Measurements from ENCODE around the gene TEKTIP1. TPM values are rescaled to one million over a fixed set of nuclear protein-coding genes. Genes with fewer than 3 reads are reported as not detected.

Gene TEKTIP1
- total and polyA plus RNA-seq, 10 of the 15 experiments (the other 5 are each of a cell fraction or from before 2014, with no cell fraction given) = 0.18 to 2.6 (median 0.60) TPM; not detected in 5

GRCh38 chr19:3492919-3493318 is 46.1 kb upstream of the TEKTIP1 start (continued):
- TF ChIP-seq SKIL (IDR thresholded peaks at IDR 0.05; ENCODE audit: low read depth, poor library complexity, severe bottlenecking) = no peak
- TF ChIP-seq ZSCAN29 (IDR thresholded peaks at IDR 0.05) = no peak
- TF ChIP-seq HCFC1 (IDR thresholded peaks at IDR 0.05; ENCODE audit: low read length) = no peak
- TF ChIP-seq RELA (IDR thresholded peaks at IDR 0.05; ENCODE audit: borderline replicate concordance, partially characterized antibody) = no peak

GRCh38 chr19:3493651-3494050 is 45.3 kb upstream of the TEKTIP1 start:
- CTCF ChIA-PET = interaction anchor here (0.8 kb wide), 1 partner anchor 189 kb away, joined by 3 read pairs; no protein-coding TSS in a partner anchor
- Histone ChIP-seq H2AFZ (ENCODE audit: control insufficient read depth, low read depth, low read length) (no peak overlapping the region), H3K36me3 (ENCODE audit: control insufficient read depth in 2 of 2, insufficient read depth in 2 of 2, low read length in 1 of 2) (peaks cover 6 to 19% of the 10 kb centered on the region in 2 experiments), H3K27ac (ENCODE audit: control insufficient read depth, insufficient read depth) (no peak overlapping the region), H4K20me1 (ENCODE audit: control insufficient read depth, insufficient read depth) (no peaks in the 10 kb centered on the region), H3K4me3 (no peak overlapping the region), H3K4me2 (ENCODE audit: control insufficient read depth, insufficient read depth) (no peak overlapping the region), H3K9me3 (replicated peaks; ENCODE audit: control insufficient read depth, insufficient read depth, low read length) (no peaks in the 10 kb centered on the region; the same call in 2 of the 3 replicates), H3K4me1 (ENCODE audit: control insufficient read depth, insufficient read depth, low read length) (no peaks in the 10 kb centered on the region), H3K79me2 (ENCODE audit: control insufficient read depth, insufficient read depth, low read length) (no peaks in the 10 kb centered on the region; the same call in none of the 2 replicates), H3K9ac (ENCODE audit: control insufficient read depth, insufficient read depth, low read length) (no peak overlapping the region), H3K27me3 (replicated peaks in 1 of 2; ENCODE audit: control insufficient read depth in 2 of 2, insufficient read depth in 2 of 2, low read length in 1 of 2) (no peaks in the 10 kb centered on the region)
- intact Hi-C loops (cut with micrococcal nuclease; ENCODE audit: unreplicated experiment) = no loop called here
- FAIRE-seq (no peak), ATAC-seq (no peak), DNase-seq (ENCODE audit: low read depth, low spot score) (no peak)
- in situ Hi-C loops (cut with MboI) = no loop called here
- no peak for TF ChIP-seq CEBPB (IDR thresholded peaks at IDR 0.05; ENCODE audit: borderline replicate concordance in 1 of 2, low read depth in 2 of 2, low read length in 2 of 2)
- TF ChIP-seq CHD1 (IDR thresholded peaks at IDR 0.05; ENCODE audit: low read depth, low read length) = no peak
- TF ChIP-seq TCF7 (IDR thresholded peaks at IDR 0.05; ENCODE audit: borderline replicate concordance) = no peak
- TF ChIP-seq TCF12 (IDR thresholded peaks at IDR 0.05; ENCODE audit: low read depth, low read length) = no peak
- TF ChIP-seq POLR2AphosphoS2 (IDR thresholded peaks at IDR 0.05; ENCODE audit: low read depth, low read length) = no peak
- no peak for TF ChIP-seq DPF2 (IDR thresholded peaks at IDR 0.05)
- no peak for TF ChIP-seq E2F4 (IDR thresholded peaks at IDR 0.05; ENCODE audit: low read depth, low read length)
- TF ChIP-seq RB1 (IDR thresholded peaks at IDR 0.05; ENCODE audit: borderline replicate concordance) = no peak
- no peak for TF ChIP-seq CBX5 (IDR thresholded peaks at IDR 0.05; ENCODE audit: low read depth)
- TF ChIP-seq PML (IDR thresholded peaks at IDR 0.05; ENCODE audit: low read length) = no peak
- no peak for TF ChIP-seq NR2F1 (conservative IDR thresholded peaks at IDR 0.05)
- POLR2A ChIA-PET = no interaction called here
- 98% methylated on average over 13 of the region's 14 CpGs for WGBS (ENCODE audit: insufficient coverage, insufficient replicate concordance, low lambda C conversion rate, missing lambda C conversion rate)
- SMC1A ChIA-PET (ENCODE audit: uncharacterized antibody, unreplicated experiment) = no interaction called here
- no TSS peak for BruUV-seq (replicated peaks)
- RAD21 ChIA-PET (ENCODE audit: unreplicated experiment) = no interaction called here
